Fibroblast of the aortic adventitia (primary cell): ENCODE data around the gene DNAH14. TPM values are rescaled to one million over a fixed set of nuclear protein-coding genes. Genes with fewer than 3 reads are reported as not detected.

Experiments used
- DNase-seq: peaks from one replicate; pipeline ENCODE4 v3.0.0-alpha.2; 2010; ENCODE audit warnings: low read depth
- H3K4me3 ChIP-seq: 2 replicates; pipeline ENCODE4 v1.5.1; 2011; ENCODE audit warnings: low read depth, mild to moderate bottlenecking, control low read depth, low read length, moderate library complexity
- CTCF ChIP-seq: IDR thresholded peaks from 2 replicates; pipeline ENCODE4 v1.5.1; 2011; ENCODE audit warnings: mild to moderate bottlenecking, low read length, control low read depth, inconsistent platforms; ENCODE audit not compliant: insufficient read depth
- total RNA-seq: library from RNA; depleted of rRNA; stranded (reverse); fragments of >200 nt; gene quantifications from 2 replicates; pipeline ENCODE4 v1.2.3, GENCODE V29; 2012; ENCODE audit warnings: low replicate concordance

DNAH14 gene
- total RNA-seq, 1 donor = 33.9 TPM

GRCh38 chr1:224903955-224904354, 25.5 kb upstream of the DNAH14 start:
- no peak for DNase-seq
- H3K4me3 ChIP-seq = no peak overlapping the region
- TF ChIP-seq CTCF = no peak

- DNase-seq = no peak
- no peak for TF ChIP-seq CTCF
- no peak overlapping the region for H3K4me3 ChIP-seq
These were observed 23.1 kb upstream of the DNAH14 start for GRCh38 chr1:224906340-224906739.

- DNase-seq = no peak
- no peak for TF ChIP-seq CTCF
- H3K4me3 ChIP-seq = no peak overlapping the region
These were observed 18.3 kb upstream of the DNAH14 start for GRCh38 chr1:224911217-224911616.

GRCh38 chr1:224914292-224914900, 15.1 kb upstream of the DNAH14 start:
- TF ChIP-seq CTCF = no peak
- H3K4me3 ChIP-seq = no peak overlapping the region
- no peak for DNase-seq

GRCh38 chr1:224919508-224919907, 10.0 kb upstream of the DNAH14 start:
- DNase-seq = no peak
- H3K4me3 ChIP-seq = no peak overlapping the region
- TF ChIP-seq CTCF = no peak

GRCh38 chr1:224920930-224921329, 8.5 kb upstream of the DNAH14 start:
- no peak for TF ChIP-seq CTCF
- no peak for DNase-seq
- no peak overlapping the region for H3K4me3 ChIP-seq

GRCh38 chr1:224921354-224921753, 8.1 kb upstream of the DNAH14 start:
- DNase-seq = no peak
- H3K4me3 ChIP-seq = no peak overlapping the region
- no peak for TF ChIP-seq CTCF
